WTC11 (cell line): ENCODE results near the gene DLG5.

Source experiments
- AFF4 ChIP-seq: sonication (generic); formaldehyde crosslinking; IDR thresholded peaks from 2 replicates; pipeline ENCODE4 v1.8.1; 2023; ENCODE audit warnings: mild to moderate bottlenecking, missing genetic modification reagents, borderline replicate concordance
- ATF2 ChIP-seq: sonication (generic); formaldehyde crosslinking; IDR thresholded peaks from 2 replicates; pipeline ENCODE4 v1.8.1; 2022; ENCODE audit warnings: low read depth, missing genetic modification reagents, borderline replicate concordance
- ATF3 ChIP-seq: sonication (generic); formaldehyde crosslinking; conservative IDR thresholded peaks from 2 replicates; pipeline ENCODE4 v1.8.1; 2022; ENCODE audit warnings: mild to moderate bottlenecking, missing genetic modification reagents
- CTCF ChIP-seq: fragments of 200-600 bp; IDR thresholded peaks from 2 replicates; pipeline ENCODE4 v1.8.0; 2022; ENCODE audit warnings: antibody characterized with exemption
- E2F5 ChIP-seq: sonication (generic); formaldehyde crosslinking; IDR thresholded peaks from 2 replicates; pipeline ENCODE4 v1.8.1; 2022; ENCODE audit warnings: mild to moderate bottlenecking, moderate library complexity, missing genetic modification reagents
- FOXJ3 ChIP-seq: sonication (generic); formaldehyde crosslinking; IDR thresholded peaks from 2 replicates; pipeline ENCODE4 v1.9.0; 2021; ENCODE audit warnings: missing genetic modification reagents, mild to moderate bottlenecking, borderline replicate concordance
- JUN ChIP-seq: sonication (generic); formaldehyde crosslinking; IDR thresholded peaks from 2 replicates; pipeline ENCODE4 v1.8.0; 2023; ENCODE audit warnings: mild to moderate bottlenecking, missing genetic modification reagents
- KAT7 ChIP-seq: sonication (generic); formaldehyde crosslinking; IDR thresholded peaks from 2 replicates; pipeline ENCODE4 v1.8.1; 2023; ENCODE audit warnings: missing genetic modification reagents, mild to moderate bottlenecking, borderline replicate concordance
- PRRX2 ChIP-seq: fragments of 250-450 bp; sonication (Bioruptor Pico); IDR thresholded peaks from 2 replicates; pipeline ENCODE4 v1.8.0; 2021; ENCODE audit warnings: mild to moderate bottlenecking
- SP1 ChIP-seq: sonication (generic); formaldehyde crosslinking; conservative IDR thresholded peaks from 2 replicates; pipeline ENCODE4 v1.8.1; 2022; ENCODE audit warnings: missing genetic modification reagents
- TCF7 ChIP-seq: sonication (generic); formaldehyde crosslinking; IDR thresholded peaks from 2 replicates; pipeline ENCODE4 v1.8.0; 2022; ENCODE audit warnings: mild to moderate bottlenecking, low read depth, missing genetic modification reagents, moderate library complexity
- USF2 ChIP-seq: sonication (generic); formaldehyde crosslinking; IDR thresholded peaks from 2 replicates; pipeline ENCODE4 v1.8.1; 2023; ENCODE audit warnings: mild to moderate bottlenecking, missing genetic modification reagents, moderate library complexity
- ZNF423 ChIP-seq: fragments of 250-450 bp; sonication (Bioruptor Pico); IDR thresholded peaks from 2 replicates; pipeline ENCODE4 v2.1.2; 2022; ENCODE audit warnings: mild to moderate bottlenecking, moderate library complexity
- ZNF512 ChIP-seq: sonication (generic); formaldehyde crosslinking; IDR thresholded peaks from 2 replicates; pipeline ENCODE4 v1.8.1; 2022; ENCODE audit warnings: missing genetic modification reagents, borderline replicate concordance

- TF ChIP-seq CTCF (no peak), ZNF512 (no peak), JUN (CRISPR knock-in tag) (no peak), KAT7 (CRISPR knock-in tag) (no peak), SP1 (CRISPR knock-in tag) (no peak), ZNF423 (no peak), ATF3 (CRISPR knock-in tag) (no peak), FOXJ3 (CRISPR knock-in tag) (no peak), USF2 (CRISPR knock-in tag) (no peak), TCF7 (CRISPR knock-in tag) (no peak), PRRX2 (no peak), AFF4 (CRISPR knock-in tag) (no peak), ATF2 (CRISPR knock-in tag) (no peak), E2F5 (CRISPR knock-in tag) (no peak)
Measured at GRCh38 chr10:77963901-77964300, 37.3 kb upstream of the DLG5 start.
